ENCODE results near the gene AMOTL2. TPM values are rescaled to one million over a fixed set of nuclear protein-coding genes. Genes with fewer than 3 reads are reported as not detected.

The AMOTL2 gene
- total RNA-seq, 1 experiment from 2014 or later: 30.9 TPM

DNA sequence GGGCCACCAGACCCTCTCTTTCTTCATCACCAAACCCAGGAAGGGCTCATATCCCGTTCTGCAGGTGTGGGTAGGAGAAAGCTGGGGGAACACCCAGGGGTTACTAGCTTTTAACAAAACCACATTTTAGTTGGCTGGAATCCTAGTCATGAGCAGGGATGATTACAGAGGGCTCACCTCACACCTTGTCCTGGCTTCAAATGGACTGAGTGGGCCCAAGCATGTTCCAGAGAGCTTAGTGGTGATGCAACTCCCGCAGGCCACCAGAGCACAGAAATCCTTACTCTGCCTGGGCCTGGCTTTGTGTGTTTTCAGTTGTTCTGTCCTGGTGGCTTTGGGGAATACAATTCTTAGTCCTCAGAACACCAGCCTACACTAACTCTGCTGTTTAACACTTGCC lies 66.8 kb downstream of the AMOTL2 start:
- Histone ChIP-seq H3K79me2 (ENCODE audit: insufficient read depth, low read length) (no peaks in the 10 kb centered on the region), H2BK12ac (ENCODE audit: insufficient read length, low read depth, low read length) (no peak overlapping the region), H4K8ac (replicated peaks; ENCODE audit: insufficient read length, low read depth, low read length) (no peak overlapping the region), H3K27me3 (ENCODE audit: insufficient read depth, low read length) (no peaks in the 10 kb centered on the region; the same call in 1 of the 2 replicates), H3K4me2 (ENCODE audit: insufficient read depth, insufficient read length, low read length) (no peak overlapping the region), H2BK15ac (ENCODE audit: low read depth, low read length) (no peak overlapping the region), H2AK5ac (ENCODE audit: insufficient read length, low read length) (no peak overlapping the region), H3K4me1 (ENCODE audit: insufficient read depth, low read length) (peaks cover 5% of the 10 kb centered on the region; the same call in 1 of the 2 replicates), H3K4ac (ENCODE audit: low read depth, low read length) (no peak overlapping the region), H3K23me2 (ENCODE audit: insufficient read length, low read depth, low read length, poor library complexity, severe bottlenecking) (no peaks in the 10 kb centered on the region), H3K27ac (ENCODE audit: insufficient read length, low read depth, low read length) (no peak overlapping the region), H4K20me1 (ENCODE audit: control insufficient read depth, insufficient read depth, insufficient read length) (no peaks in the 10 kb centered on the region), H3K23ac (ENCODE audit: insufficient read length, low read depth, low read length) (no peak overlapping the region), H4K5ac (ENCODE audit: insufficient read length, low read depth, low read length) (no peak overlapping the region), H2BK20ac (ENCODE audit: low read depth, low read length, poor library complexity, severe bottlenecking) (no peak overlapping the region), H2BK120ac (ENCODE audit: low read depth, low read length, poor library complexity, severe bottlenecking) (no peak overlapping the region), H3K18ac (ENCODE audit: insufficient read length, low read depth, low read length) (no peak overlapping the region), H3K9me3 (ENCODE audit: control insufficient read depth, low read depth, low read length) (no peaks in the 10 kb centered on the region), H3K14ac (ENCODE audit: insufficient read depth, low read length) (no peak overlapping the region), H3K79me1 (ENCODE audit: insufficient read depth, low read depth, low read length, poor library complexity, severe bottlenecking) (no peaks in the 10 kb centered on the region), H3T11ph (ENCODE audit: low read length) (no peak overlapping the region), H2BK5ac (ENCODE audit: insufficient read length, low read length) (no peak overlapping the region), H3K9ac (ENCODE audit: extremely low read depth, insufficient read length, low read length) (no peak overlapping the region), H2AFZ (ENCODE audit: low read length) (no peak overlapping the region), H3K56ac (ENCODE audit: insufficient read length, low read depth, low read length) (no peak overlapping the region), H4K91ac (ENCODE audit: insufficient read length, low read depth, low read length) (no peak overlapping the region)
- WGBS (ENCODE audit: extremely low coverage, insufficient read length, low lambda C conversion rate): no CpG with 5 or more reads among the region's 2 CpGs
- Mint-ChIP-seq H3K27ac (no peak overlapping the region), H3K4me3 (no peak overlapping the region), H3K9me3 (no peaks in the 10 kb centered on the region), H3K36me3 (ENCODE audit: insufficient read depth in 1 of 3, low read depth in 3 of 3) (no peaks in the 10 kb centered on the region), H3K4me1 (peaks cover 17 to 22% of the 10 kb centered on the region in 2 experiments), H3K27me3 (ENCODE audit: low read depth) (peaks cover 18% of the 10 kb centered on the region)
- DNase-seq: no peak
- TF ChIP-seq, protein P1, sequence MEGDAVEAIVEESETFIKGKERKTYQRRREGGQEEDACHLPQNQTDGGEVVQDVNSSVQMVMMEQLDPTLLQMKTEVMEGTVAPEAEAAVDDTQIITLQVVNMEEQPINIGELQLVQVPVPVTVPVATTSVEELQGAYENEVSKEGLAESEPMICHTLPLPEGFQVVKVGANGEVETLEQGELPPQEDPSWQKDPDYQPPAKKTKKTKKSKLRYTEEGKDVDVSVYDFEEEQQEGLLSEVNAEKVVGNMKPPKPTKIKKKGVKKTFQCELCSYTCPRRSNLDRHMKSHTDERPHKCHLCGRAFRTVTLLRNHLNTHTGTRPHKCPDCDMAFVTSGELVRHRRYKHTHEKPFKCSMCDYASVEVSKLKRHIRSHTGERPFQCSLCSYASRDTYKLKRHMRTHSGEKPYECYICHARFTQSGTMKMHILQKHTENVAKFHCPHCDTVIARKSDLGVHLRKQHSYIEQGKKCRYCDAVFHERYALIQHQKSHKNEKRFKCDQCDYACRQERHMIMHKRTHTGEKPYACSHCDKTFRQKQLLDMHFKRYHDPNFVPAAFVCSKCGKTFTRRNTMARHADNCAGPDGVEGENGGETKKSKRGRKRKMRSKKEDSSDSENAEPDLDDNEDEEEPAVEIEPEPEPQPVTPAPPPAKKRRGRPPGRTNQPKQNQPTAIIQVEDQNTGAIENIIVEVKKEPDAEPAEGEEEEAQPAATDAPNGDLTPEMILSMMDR (conservative IDR thresholded peaks at IDR 0.05): no peak

Measured in H9 (cell line).